GM23248 (cell line): ENCODE data around the gene CFAP20DC. TPM values are rescaled to one million over a fixed set of nuclear protein-coding genes. Genes with fewer than 3 reads are reported as not detected.

Source experiments
- DNase-seq: peaks from one replicate; pipeline ENCODE4 v3.0.0-alpha.2; 2015
- H2AFZ ChIP-seq: fragments of 200-600 bp; sonication (generic); 2 replicates; pipeline ENCODE4 v1.6.1; 2016; ENCODE audit warnings: antibody characterized with exemption
- H3F3A ChIP-seq: fragments of 200-600 bp; sonication (generic); 2 replicates; pipeline ENCODE4 v1.6.1; 2016; ENCODE audit warnings: mild to moderate bottlenecking, antibody characterized with exemption, mixed run types; ENCODE audit not compliant: insufficient read depth
- H3K27ac ChIP-seq: fragments of 200-600 bp; sonication (generic); 2 replicates; pipeline ENCODE4 v1.5.1; 2016; ENCODE audit warnings: mild to moderate bottlenecking
- H3K27me3 ChIP-seq: fragments of 200-600 bp; sonication (generic); replicated peaks from 2 replicates; pipeline ENCODE4 v1.6.1; 2016; ENCODE audit warnings: mild to moderate bottlenecking; ENCODE audit not compliant: insufficient read depth
- H3K36me3 ChIP-seq: fragments of 200-600 bp; sonication (generic); 2 replicates; pipeline ENCODE4 v1.6.1; 2016; ENCODE audit warnings: low read depth, mild to moderate bottlenecking
- H3K4me1 ChIP-seq: fragments of 200-600 bp; sonication (generic); 2 replicates; pipeline ENCODE4 v1.6.1; 2016; ENCODE audit warnings: mild to moderate bottlenecking; ENCODE audit not compliant: insufficient read depth
- H3K4me2 ChIP-seq: fragments of 200-600 bp; sonication (generic); one replicate; pipeline ENCODE4 v1.6.1; 2016; ENCODE audit warnings: mild to moderate bottlenecking; ENCODE audit not compliant: unreplicated experiment
- H3K4me3 ChIP-seq: fragments of 200-600 bp; sonication (generic); 2 replicates; pipeline ENCODE4 v1.5.1; 2016; ENCODE audit warnings: mild to moderate bottlenecking
- H3K79me2 ChIP-seq: fragments of 200-600 bp; sonication (generic); 2 replicates; pipeline ENCODE4 v1.6.1; 2016; ENCODE audit warnings: mild to moderate bottlenecking; ENCODE audit not compliant: insufficient read depth
- H3K9ac ChIP-seq: fragments of 200-600 bp; sonication (generic); 2 replicates; pipeline ENCODE4 v1.6.1; 2016; ENCODE audit warnings: mild to moderate bottlenecking
- H3K9me2 ChIP-seq: fragments of 200-600 bp; sonication (generic); 2 replicates; pipeline ENCODE4 v1.6.1; 2016; ENCODE audit warnings: mixed run types, mild to moderate bottlenecking, moderate library complexity; ENCODE audit not compliant: insufficient read depth
- H3K9me3 ChIP-seq: fragments of 200-600 bp; sonication (generic); one replicate; pipeline ENCODE4 v1.6.1; 2017; ENCODE audit warnings: low read depth
- H4K20me1 ChIP-seq: fragments of 200-600 bp; sonication (generic); 2 replicates; pipeline ENCODE4 v1.6.0; 2016; ENCODE audit not compliant: insufficient read depth
- EZH2 ChIP-seq: fragments of 200-600 bp; sonication (generic); IDR thresholded peaks from 2 replicates; pipeline ENCODE4 v1.6.1; 2018; ENCODE audit warnings: antibody characterized with exemption, mild to moderate bottlenecking; ENCODE audit not compliant: insufficient read depth, poor library complexity, severe bottlenecking
- EZH2phosphoT487 ChIP-seq: fragments of 200-600 bp; sonication (generic); IDR thresholded peaks from 2 replicates; pipeline ENCODE4 v1.6.1; 2018; ENCODE audit warnings: antibody characterized with exemption, moderate library complexity, mild to moderate bottlenecking, low read depth; ENCODE audit not compliant: insufficient read depth
- WGBS, 2 experiments: methylation state at CpG; one replicate each; pipeline ENCODE4 v1.1.6; 2015 to 2017; ENCODE audit warnings: low lambda C conversion rate in 2 of 2, low coverage in 1 of 2; ENCODE audit errors: missing lambda C conversion rate in 2 of 2; 5-methylcytosine and 5-hydroxymethylcytosine counted together
- in situ Hi-C: fragments of 300-500 bp; cut with MboI; formaldehyde crosslinking; loops from 2 replicates; pipeline ENCODE4 v1.15.0; 2020
- polyA plus RNA-seq: library from polyadenylated mRNA; unstranded; fragments of >200 nt; fragmentation: Nextera tagmentation; extraction: Ambion mirVana; gene quantifications from 2 replicates; pipeline ENCODE4 v1.2.1, GENCODE V29; 2016
- total RNA-seq: library from RNA; depleted of rRNA; stranded (reverse); fragments of >200 nt; shearing (Covaris generic); gene quantifications from 2 replicates; pipeline ENCODE4 v1.2.3, GENCODE V29; 2014

CFAP20DC gene
- total and polyA plus RNA-seq, 2 experiments from 2014 or later: 1.9 to 2.9 TPM

DNA sequence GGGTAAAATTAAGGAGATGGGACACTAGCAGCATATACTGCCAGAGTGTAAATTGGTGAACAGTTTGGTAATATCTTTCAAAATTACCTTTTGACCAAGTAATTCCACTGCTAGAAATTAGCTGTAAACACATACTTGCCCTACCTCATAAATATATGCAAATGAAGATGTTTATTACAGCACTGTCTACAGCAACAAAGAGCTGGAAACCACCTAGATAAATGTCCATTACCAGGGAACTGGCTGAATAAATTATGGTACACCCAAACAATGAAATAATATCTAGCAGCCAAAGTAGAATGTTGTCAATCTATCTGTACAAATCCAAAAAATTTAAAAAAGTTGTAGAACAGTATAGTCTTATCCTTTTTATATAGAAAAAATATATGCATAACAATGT is 277.4 kb downstream of the CFAP20DC start:
- Histone ChIP-seq H3K4me3 (no peak overlapping the region), H3F3A (no peaks in the 10 kb centered on the region), H3K9ac (no peak overlapping the region), H3K36me3 (no peaks in the 10 kb centered on the region), H4K20me1 (no peaks in the 10 kb centered on the region), H3K27me3 (no peaks in the 10 kb centered on the region), H3K79me2 (no peaks in the 10 kb centered on the region), H2AFZ (no peak overlapping the region), H3K27ac (no peak overlapping the region), H3K9me2 (no peaks in the 10 kb centered on the region), H3K4me1 (no peaks in the 10 kb centered on the region), H3K4me2 (no peak overlapping the region), H3K9me3 (no peaks in the 10 kb centered on the region)
- TF ChIP-seq EZH2phosphoT487 (no peak), EZH2 (no peak)
- in situ Hi-C loops: no loop called here
- DNase-seq: no peak

DNA sequence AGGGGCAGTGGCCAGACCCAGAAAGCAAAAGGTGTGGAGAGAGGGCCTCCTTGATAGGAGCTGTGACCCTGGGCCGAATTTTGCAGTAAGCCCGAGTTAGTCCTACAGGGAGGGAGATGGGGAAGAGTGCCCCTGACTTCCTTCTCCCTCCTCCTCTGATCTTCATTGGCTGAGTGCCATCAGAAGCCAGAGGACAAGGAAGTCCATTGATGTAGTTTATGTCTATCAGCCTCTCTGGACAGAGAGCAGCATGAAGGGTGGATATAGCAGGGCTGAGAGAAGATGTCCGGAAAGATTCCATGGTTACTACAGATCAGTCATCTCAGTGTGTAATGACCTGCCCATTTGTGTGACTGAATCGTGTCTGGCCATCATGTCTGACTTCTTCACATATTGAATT is 280.8 kb downstream of the CFAP20DC start:
- Histone ChIP-seq H3K9me2 (no peaks in the 10 kb centered on the region), H3K9me3 (no peaks in the 10 kb centered on the region), H3K27ac (no peak overlapping the region), H3F3A (no peaks in the 10 kb centered on the region), H3K9ac (no peak overlapping the region), H3K4me3 (no peak overlapping the region), H3K27me3 (no peaks in the 10 kb centered on the region), H3K79me2 (no peaks in the 10 kb centered on the region), H3K4me2 (no peak overlapping the region), H3K36me3 (no peaks in the 10 kb centered on the region), H3K4me1 (no peaks in the 10 kb centered on the region), H4K20me1 (no peaks in the 10 kb centered on the region), H2AFZ (no peak overlapping the region)
- TF ChIP-seq EZH2phosphoT487: no peak
- no peak for DNase-seq
- 72 to 73% methylated on average over 4 of the region's 4 CpGs for WGBS, 2 experiments
- in situ Hi-C loops: no loop called here

DNA sequence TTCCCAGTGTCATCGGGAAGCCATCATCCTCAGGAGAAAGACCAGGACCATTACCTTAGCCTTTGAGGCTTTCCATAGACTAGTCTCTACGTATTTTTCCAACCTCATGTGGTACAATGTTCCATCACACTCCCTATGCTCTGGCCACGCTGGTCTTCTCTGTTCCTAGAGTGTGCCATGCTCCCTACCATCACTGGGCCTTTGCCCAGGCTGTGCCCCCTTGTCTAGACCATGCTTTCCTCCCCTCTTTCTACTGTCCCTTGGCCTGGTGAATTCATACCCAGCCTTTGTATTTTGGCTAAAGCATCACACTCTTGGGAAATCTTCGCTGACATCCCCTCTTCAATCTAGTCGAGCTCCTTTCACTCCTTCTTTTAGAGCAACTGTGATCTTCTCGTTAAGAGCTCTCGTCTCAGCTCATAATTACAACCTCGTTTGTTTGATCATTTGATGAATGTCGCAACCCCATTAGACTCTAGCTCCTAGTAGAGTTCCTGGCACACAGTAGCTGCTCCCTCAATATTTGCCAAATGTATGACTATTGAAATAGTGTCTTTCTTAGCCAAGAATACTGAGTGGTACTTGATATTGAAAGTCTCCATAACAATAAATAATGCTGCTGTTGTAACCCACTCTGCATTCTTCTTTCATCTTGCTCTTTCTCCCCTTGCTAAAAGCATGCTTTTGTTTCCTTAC is 283.1 kb downstream of the CFAP20DC start:
- no peak overlapping the region for H3K27ac ChIP-seq
- H3K9me2 ChIP-seq: no peaks in the 10 kb centered on the region
- H3K9me3 ChIP-seq: no peaks in the 10 kb centered on the region
- DNase-seq: no peak
- H3K27me3 ChIP-seq: no peaks in the 10 kb centered on the region
- no peak overlapping the region for H2AFZ ChIP-seq
- in situ Hi-C loops: no loop called here
- H3K4me3 ChIP-seq: no peak overlapping the region
- H3K9ac ChIP-seq: no peak overlapping the region
- WGBS, 2 experiments: 70% methylated on average over 9 of the region's 9 CpGs
- no peaks in the 10 kb centered on the region for H3K4me1 ChIP-seq
- H3K79me2 ChIP-seq: no peaks in the 10 kb centered on the region
- H3K4me2 ChIP-seq: no peak overlapping the region
- no peak for TF ChIP-seq EZH2phosphoT487
- TF ChIP-seq EZH2: no peak
- no peaks in the 10 kb centered on the region for H3K36me3 ChIP-seq
- H4K20me1 ChIP-seq: no peaks in the 10 kb centered on the region
- no peaks in the 10 kb centered on the region for H3F3A ChIP-seq

DNA sequence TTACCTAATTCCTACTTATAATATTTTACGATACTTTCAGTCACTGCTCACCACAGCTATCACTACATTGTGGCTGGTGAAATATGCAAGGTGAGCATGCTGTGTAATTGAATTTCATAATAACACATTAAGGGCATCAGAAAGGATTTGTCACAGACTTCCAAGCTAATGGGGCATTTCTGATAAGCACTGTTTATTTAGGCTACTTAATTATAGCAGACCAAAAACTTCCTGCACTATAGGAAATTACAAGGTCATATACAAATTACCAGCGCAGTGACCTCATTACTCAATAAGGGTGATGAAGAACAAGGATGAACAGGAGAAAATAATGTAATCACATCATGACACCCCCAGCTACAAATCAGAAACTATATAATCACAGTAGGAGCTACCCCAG is 294.7 kb downstream of the CFAP20DC start:
- H4K20me1 ChIP-seq: no peaks in the 10 kb centered on the region
- H3K4me2 ChIP-seq: no peak overlapping the region
- in situ Hi-C loops: no loop called here
- no peaks in the 10 kb centered on the region for H3K27me3 ChIP-seq
- H3K27ac ChIP-seq: no peak overlapping the region
- no peaks in the 10 kb centered on the region for H3F3A ChIP-seq
- H3K9me3 ChIP-seq: no peaks in the 10 kb centered on the region
- no peaks in the 10 kb centered on the region for H3K9me2 ChIP-seq
- 95 to 100% methylated on average over 2 of the region's 2 CpGs for WGBS, 2 experiments
- no peak for TF ChIP-seq EZH2
- no peak for TF ChIP-seq EZH2phosphoT487
- H2AFZ ChIP-seq: no peak overlapping the region
- no peak overlapping the region for H3K9ac ChIP-seq
- H3K4me3 ChIP-seq: no peak overlapping the region
- H3K36me3 ChIP-seq: no peaks in the 10 kb centered on the region
- no peaks in the 10 kb centered on the region for H3K79me2 ChIP-seq
- H3K4me1 ChIP-seq: no peaks in the 10 kb centered on the region
- DNase-seq: no peak

DNA sequence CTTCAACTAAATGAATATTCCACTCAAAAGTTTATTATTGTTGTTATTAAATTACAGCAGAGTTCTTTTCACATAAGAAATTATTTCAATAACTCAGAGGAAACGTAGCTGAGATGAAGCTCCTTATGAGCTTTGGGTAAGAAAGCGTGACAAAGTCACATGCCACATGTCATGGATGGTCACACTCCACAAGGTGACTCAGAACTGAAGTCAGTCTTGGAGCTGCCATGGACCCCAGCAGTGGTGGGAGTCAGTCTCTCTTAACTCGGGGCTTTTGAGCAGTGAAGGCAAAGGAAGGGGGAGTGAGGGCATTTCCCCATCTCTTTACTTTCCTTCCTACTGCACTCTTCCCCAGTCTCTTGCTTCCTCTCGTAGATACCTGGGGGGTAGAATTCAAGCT is 295.8 kb downstream of the CFAP20DC start:
- no peak overlapping the region for H3K27ac ChIP-seq
- H3K79me2 ChIP-seq: no peaks in the 10 kb centered on the region
- in situ Hi-C loops: no loop called here
- H3K36me3 ChIP-seq: no peaks in the 10 kb centered on the region
- no peak for DNase-seq
- H3K4me1 ChIP-seq: no peaks in the 10 kb centered on the region
- no peak overlapping the region for H3K9ac ChIP-seq
- WGBS, 2 experiments: 71 to 72% methylated on average over 4 of the region's 4 CpGs
- H3K4me3 ChIP-seq: no peak overlapping the region
- H3K27me3 ChIP-seq: no peaks in the 10 kb centered on the region
- H2AFZ ChIP-seq: no peak overlapping the region
- H3F3A ChIP-seq: no peaks in the 10 kb centered on the region
- no peak overlapping the region for H3K4me2 ChIP-seq
- no peak for TF ChIP-seq EZH2
- TF ChIP-seq EZH2phosphoT487: no peak
- no peaks in the 10 kb centered on the region for H3K9me2 ChIP-seq
- H3K9me3 ChIP-seq: no peaks in the 10 kb centered on the region
- no peaks in the 10 kb centered on the region for H4K20me1 ChIP-seq
